T-helper 1 cell treated with Interleukin-12 subunit alpha and Interleukin-12 subunit beta and Interleukin-4 antibody, amounts not matched to agents 30 ng/mL and 1 ng/mL, for 36 hours (primary cell): Measurements from ENCODE around the gene ARMC8. TPM values are rescaled to one million over a fixed set of nuclear protein-coding genes. Genes with fewer than 3 reads are reported as not detected.

Source experiments
- intact Hi-C: fragments of 100-400 bp; cut with micrococcal nuclease; formaldehyde crosslinking; loops from one replicate; pipeline ENCODE4 v1.15.1; 2024
- total RNA-seq: library from RNA; stranded (reverse); gene quantifications from 2 replicates; pipeline ENCODE4 v1.2.3, GENCODE V29; 2022

ARMC8 gene
- total RNA-seq, 1 donor from 2014 or later: 57.3 TPM

- intact Hi-C loops: loop anchor here (10.0 kb wide), 1 partner anchor 174 kb away; no protein-coding TSS in a partner anchor
Measured at GRCh38 chr3:138238711-138239110, 51.6 kb downstream of the ARMC8 start.

GRCh38 chr3:138241061-138241460 is 54.0 kb downstream of the ARMC8 start:
- intact Hi-C loops: no loop called here

- intact Hi-C loops: no loop called here
Measured at GRCh38 chr3:138241676-138242075, 54.6 kb downstream of the ARMC8 start.

GRCh38 chr3:138242466-138242865 is 55.4 kb downstream of the ARMC8 start:
- intact Hi-C loops: no loop called here

- intact Hi-C loops: no loop called here
Measured at GRCh38 chr3:138245026-138245425, 57.9 kb downstream of the ARMC8 start.

GRCh38 chr3:138249636-138250035 is 62.5 kb downstream of the ARMC8 start:
- intact Hi-C loops: no loop called here

- intact Hi-C loops: no loop called here
Measured at GRCh38 chr3:138253609-138254008, 66.5 kb downstream of the ARMC8 start.

- intact Hi-C loops: no loop called here
Measured at GRCh38 chr3:138254216-138254615, 67.1 kb downstream of the ARMC8 start.

GRCh38 chr3:138256022-138256421 is 68.9 kb downstream of the ARMC8 start:
- intact Hi-C loops: no loop called here

- intact Hi-C loops: no loop called here
Measured at GRCh38 chr3:138257986-138258385, 70.9 kb downstream of the ARMC8 start.

GRCh38 chr3:138259126-138259525 is 72.0 kb downstream of the ARMC8 start:
- intact Hi-C loops: no loop called here

- intact Hi-C loops: no loop called here
Measured at GRCh38 chr3:138260611-138261010, 73.5 kb downstream of the ARMC8 start.

- intact Hi-C loops: no loop called here
Measured at GRCh38 chr3:138263104-138263503, 76.0 kb downstream of the ARMC8 start.

- intact Hi-C loops: no loop called here
Measured at GRCh38 chr3:138265745-138266144, 78.6 kb downstream of the ARMC8 start.

- intact Hi-C loops: no loop called here
Measured at GRCh38 chr3:138267083-138267482, 80.0 kb downstream of the ARMC8 start.

GRCh38 chr3:138270245-138270644 is 83.1 kb downstream of the ARMC8 start:
- intact Hi-C loops: no loop called here

- intact Hi-C loops: no loop called here
Measured at GRCh38 chr3:138271189-138271794, 84.2 kb downstream of the ARMC8 start.

- intact Hi-C loops: loop anchor here (5.0 kb wide), 1 partner anchor 46 kb away; the partner anchor contains the start of gene NME9
Measured at GRCh38 chr3:138281561-138281960, 94.5 kb downstream of the ARMC8 start.

GRCh38 chr3:138282836-138283235 is 95.7 kb downstream of the ARMC8 start:
- intact Hi-C loops: loop anchor here (5.0 kb wide), 1 partner anchor 44 kb away; the partner anchor contains the start of gene NME9

GRCh38 chr3:138284079-138284478 is 97.0 kb downstream of the ARMC8 start:
- intact Hi-C loops: loop anchor here (5.0 kb wide), 1 partner anchor 43 kb away; the partner anchor contains the start of gene NME9

- intact Hi-C loops: loop anchor here (5.0 kb wide), 1 partner anchor 42 kb away; the partner anchor contains the start of gene NME9
Measured at GRCh38 chr3:138284957-138285477, 97.9 kb downstream of the ARMC8 start.

GRCh38 chr3:138289260-138289659 is 102.2 kb downstream of the ARMC8 start:
- intact Hi-C loops: no loop called here

- intact Hi-C loops: no loop called here
Measured at GRCh38 chr3:138289701-138290100, 102.6 kb downstream of the ARMC8 start.
